ENCODE measurements around the gene OCIAD2.

The OCIAD2 gene, protein sequence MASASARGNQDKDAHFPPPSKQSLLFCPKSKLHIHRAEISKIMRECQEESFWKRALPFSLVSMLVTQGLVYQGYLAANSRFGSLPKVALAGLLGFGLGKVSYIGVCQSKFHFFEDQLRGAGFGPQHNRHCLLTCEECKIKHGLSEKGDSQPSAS

DNA sequence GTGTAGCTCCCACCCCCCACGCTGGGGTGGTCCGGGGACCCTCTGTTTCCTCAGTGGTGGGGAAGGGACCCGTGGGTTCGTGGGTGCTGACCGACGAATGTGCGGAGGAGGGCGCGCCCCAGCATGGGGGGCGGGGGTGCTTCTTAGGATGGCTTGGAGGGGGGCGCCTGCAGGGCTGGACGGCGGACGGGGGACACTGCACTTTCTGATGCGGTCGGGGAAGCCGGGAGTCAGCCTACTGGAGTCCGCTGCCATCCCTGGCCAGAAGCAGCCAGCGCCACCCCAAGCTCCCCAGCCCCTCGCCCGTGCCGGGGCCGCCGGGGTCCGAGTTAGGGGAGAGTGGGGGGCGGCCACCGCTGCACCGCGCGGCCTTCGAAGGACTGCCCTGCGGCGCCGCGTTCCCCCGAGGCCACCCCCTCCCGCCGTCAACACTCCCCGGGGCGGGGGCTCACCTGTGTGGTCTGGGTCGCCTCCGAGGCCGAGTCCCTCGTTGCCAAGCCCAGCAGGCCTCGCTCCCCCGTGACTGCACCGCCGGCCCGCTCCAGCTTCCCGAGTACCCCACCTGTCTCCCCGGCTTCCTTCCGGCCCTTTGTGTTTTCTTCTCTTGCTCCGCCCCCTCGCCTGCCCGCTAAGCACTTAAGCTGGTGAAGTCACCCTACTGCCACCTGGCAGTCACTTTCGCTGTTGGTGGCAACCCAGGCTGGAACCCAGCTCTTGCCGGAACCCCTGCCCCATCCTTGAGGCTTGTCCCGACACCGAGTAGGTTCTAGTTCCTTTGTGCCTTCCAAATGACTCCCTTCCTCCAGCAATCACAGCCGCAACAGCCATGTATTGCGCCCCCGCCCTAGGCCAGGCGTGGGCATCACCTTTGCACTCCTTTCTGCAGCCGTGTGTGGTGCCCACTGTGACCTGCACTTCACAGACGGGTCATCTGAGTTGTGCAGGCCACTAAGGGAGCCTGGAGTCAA, at the start of gene OCIAD2:
Gene OCIAD2 (minus strand): TSS at position 569 of the 968 bp plus-strand sequence. CDS start 2,225 bp downstream, outside the sequence.
- FAIRE-seq (no peak), DNase-seq (ENCODE audit: insufficient read length, low spot score) (peak; percentile 75)
- peak; percentile 54 for TF ChIP-seq CTCF (IDR thresholded peaks at IDR 0.05; ENCODE audit: insufficient read depth, missing control alignments)

DNA sequence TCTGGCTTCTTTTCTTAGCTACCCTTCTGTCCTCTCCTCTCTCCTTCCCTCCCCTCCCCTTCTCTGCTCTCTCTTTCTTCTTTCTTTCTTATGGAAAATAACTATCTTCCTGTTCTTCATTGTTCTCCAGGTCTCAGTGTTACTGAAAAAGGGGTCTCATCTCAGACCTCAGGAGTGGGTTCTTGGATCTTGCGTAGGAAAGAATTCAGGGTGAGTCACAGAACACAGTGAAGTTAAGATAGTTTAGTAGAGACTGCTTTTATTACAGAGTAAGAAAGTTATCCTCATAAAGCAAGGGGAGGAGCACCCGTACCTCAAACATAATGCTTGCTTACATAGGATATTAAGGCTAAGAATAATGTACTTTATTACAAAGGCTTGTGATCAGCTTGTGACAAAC, 47.7 kb upstream of the OCIAD2 start:
- DNase-seq (ENCODE audit: insufficient read length, low spot score) (no peak), FAIRE-seq (no peak)

DNA sequence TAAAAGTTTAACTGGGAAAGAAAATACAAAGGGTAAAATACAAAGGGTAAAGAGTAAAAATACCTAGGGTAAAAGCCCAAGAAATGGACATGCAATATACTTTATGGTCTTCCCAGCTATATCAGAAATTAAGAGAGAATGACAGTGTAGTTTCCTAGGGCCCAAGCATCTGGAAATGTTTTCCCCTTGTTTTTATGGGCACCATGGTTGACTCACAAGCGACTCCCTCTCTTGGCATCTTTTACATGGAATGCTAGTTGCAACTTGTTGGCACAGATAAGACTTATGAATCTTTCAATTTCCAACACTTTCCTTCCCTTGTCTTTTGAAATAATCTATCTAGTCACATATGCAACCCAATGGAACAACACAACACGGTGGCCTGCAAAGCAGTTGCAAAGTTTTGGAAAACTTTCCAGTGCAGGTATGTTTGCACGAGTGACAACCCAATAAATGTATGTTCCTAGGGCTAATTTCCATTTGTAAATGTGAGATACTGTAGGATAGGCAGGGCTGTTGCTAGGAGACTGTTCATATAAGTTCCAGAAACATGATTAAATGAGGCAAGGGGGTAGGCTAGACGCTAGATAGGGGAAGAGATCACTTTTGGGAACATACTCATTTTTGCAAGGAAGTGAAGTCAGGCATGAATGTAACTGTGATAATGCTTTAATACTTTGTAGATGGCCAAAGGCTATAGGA, 43.1 kb upstream of the OCIAD2 start:
- DNase-seq (ENCODE audit: insufficient read length, low spot score) (no peak), FAIRE-seq (no peak)
- TF ChIP-seq CTCF (IDR thresholded peaks at IDR 0.05; ENCODE audit: insufficient read depth, missing control alignments) = no peak

More for the DNA sequence above, 47.7 kb upstream of the OCIAD2 start:
- no peak for TF ChIP-seq CTCF (IDR thresholded peaks at IDR 0.05; ENCODE audit: insufficient read depth, missing control alignments)

DNA sequence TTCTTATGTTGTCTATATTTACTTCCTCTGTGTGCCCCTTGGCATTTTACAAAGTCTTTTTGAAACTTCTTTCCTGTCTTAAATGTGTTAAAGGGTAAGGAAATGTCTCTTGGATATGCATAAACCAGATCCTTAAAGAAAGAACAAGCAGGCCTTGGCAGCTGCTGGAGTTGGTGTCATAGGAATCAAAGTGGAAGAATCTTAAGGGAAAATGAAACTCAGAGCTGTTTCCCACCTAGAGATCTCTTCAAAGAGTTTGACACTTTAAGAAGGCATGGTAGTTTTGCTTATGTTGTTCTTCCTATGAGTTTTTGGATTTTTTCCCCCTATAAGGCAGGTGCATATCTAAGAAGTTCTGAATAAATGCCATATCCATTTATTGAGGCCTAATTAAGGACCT, 42.5 kb upstream of the OCIAD2 start:
- DNase-seq (ENCODE audit: insufficient read length, low spot score) (no peak), FAIRE-seq (no peak)
- TF ChIP-seq CTCF (IDR thresholded peaks at IDR 0.05; ENCODE audit: insufficient read depth, missing control alignments) = no peak

GRCh38 chr4:48947731-48948130, 41.2 kb upstream of the OCIAD2 start:
- DNase-seq (ENCODE audit: insufficient read length, low spot score) = no peak
- FAIRE-seq = no peak
- no peak for TF ChIP-seq CTCF (IDR thresholded peaks at IDR 0.05; ENCODE audit: insufficient read depth, missing control alignments)

- FAIRE-seq (no peak), DNase-seq (ENCODE audit: insufficient read length, low spot score) (no peak)
- no peak for TF ChIP-seq CTCF (IDR thresholded peaks at IDR 0.05; ENCODE audit: insufficient read depth, missing control alignments)
These were observed 39.4 kb upstream of the OCIAD2 start for GRCh38 chr4:48945981-48946380.
